GM18867 (cell line): ENCODE results near the gene TUBGCP3.

Source experiments
- ATAC-seq: cut with Tn5 transposase; IDR thresholded peaks from one replicate; pipeline ENCODE4 v1.9.1; 2021; ENCODE audit warnings: mild to moderate bottlenecking, moderate library complexity; ENCODE audit not compliant: unreplicated experiment

Gene TUBGCP3

GRCh38 chr13:112455476-112456059 lies 132.4 kb downstream of the TUBGCP3 start:
- no peak for ATAC-seq

GRCh38 chr13:112454648-112455334 lies 133.2 kb downstream of the TUBGCP3 start:
- no peak for ATAC-seq

- no peak for ATAC-seq
These were observed 133.9 kb downstream of the TUBGCP3 start for GRCh38 chr13:112453874-112454647.

- ATAC-seq: no peak
These were observed 134.6 kb downstream of the TUBGCP3 start for GRCh38 chr13:112453207-112453829.

GRCh38 chr13:112452380-112453206 lies 135.4 kb downstream of the TUBGCP3 start:
- no peak for ATAC-seq

GRCh38 chr13:112451512-112452379 lies 136.2 kb downstream of the TUBGCP3 start:
- no peak for ATAC-seq

- ATAC-seq: no peak
These were observed 137.1 kb downstream of the TUBGCP3 start for GRCh38 chr13:112450904-112451240.

- ATAC-seq: no peak
These were observed 137.6 kb downstream of the TUBGCP3 start for GRCh38 chr13:112450118-112450903.

GRCh38 chr13:112449545-112449930 lies 138.4 kb downstream of the TUBGCP3 start:
- ATAC-seq: no peak

- no peak for ATAC-seq
These were observed 139.1 kb downstream of the TUBGCP3 start for GRCh38 chr13:112448621-112449544.

- ATAC-seq: no peak
These were observed 140.0 kb downstream of the TUBGCP3 start for GRCh38 chr13:112447761-112448603.

GRCh38 chr13:112447306-112447705 lies 140.6 kb downstream of the TUBGCP3 start:
- ATAC-seq: no peak

GRCh38 chr13:112446867-112447266 lies 141.1 kb downstream of the TUBGCP3 start:
- ATAC-seq: no peak

GRCh38 chr13:112446347-112446861 lies 141.5 kb downstream of the TUBGCP3 start:
- no peak for ATAC-seq

- no peak for ATAC-seq
These were observed 142.3 kb downstream of the TUBGCP3 start for GRCh38 chr13:112445411-112446271.
